Activated T-helper 2 cell treated with anti-CD3 and anti-CD28 coated beads, Interferon-gamma antibody, Interleukin-2, Interleukin-4, amounts not matched to agents 10 μg/mL and 5 μg/mL and 100 μg/mL, durations not matched to agents 14 hours and 24 hours and 36 hours (primary cell): ENCODE results near the gene CFTR. TPM values are rescaled to one million over a fixed set of nuclear protein-coding genes. Genes with fewer than 3 reads are reported as not detected.

Experiments
- DNase-seq: peaks from one replicate; pipeline ENCODE4 v3.0.0; 2021; ENCODE audit warnings: low spot score
- H3K27ac Mint-ChIP-seq: one replicate; pipeline ENCODE4 v1.8.0; 2021; ENCODE audit warnings: mixed read lengths
- H3K27me3 Mint-ChIP-seq: one replicate; pipeline ENCODE4 v1.8.0; 2021; ENCODE audit warnings: low read depth, mixed read lengths
- H3K36me3 Mint-ChIP-seq: one replicate; pipeline ENCODE4 v1.8.0; 2021; ENCODE audit warnings: low read depth, mixed read lengths
- H3K4me1 Mint-ChIP-seq: one replicate; pipeline ENCODE4 v1.8.0; 2021; ENCODE audit warnings: low read depth, mixed read lengths
- H3K4me3 Mint-ChIP-seq: one replicate; pipeline ENCODE4 v1.8.0; 2021; ENCODE audit warnings: low read depth, mild to moderate bottlenecking, moderate library complexity, mixed read lengths
- H3K9me3 Mint-ChIP-seq: one replicate; pipeline ENCODE4 v1.8.0; 2021; ENCODE audit warnings: mixed read lengths
- intact Hi-C: fragments of 100-400 bp; cut with micrococcal nuclease; formaldehyde crosslinking; loops from one replicate; pipeline ENCODE4 v1.15.1; 2023
- total RNA-seq: library from RNA; stranded (reverse); gene quantifications from 2 replicates; pipeline ENCODE4 v1.2.3, GENCODE V29; 2022

Gene CFTR
- total RNA-seq, 1 donor from 2014 or later, result not detected

- no peaks in the 10 kb centered on the region for H3K4me1 Mint-ChIP-seq
- no peaks in the 10 kb centered on the region for H3K27me3 Mint-ChIP-seq
- H3K4me3 Mint-ChIP-seq, result no peak overlapping the region
- no peak for DNase-seq
- intact Hi-C loops, result no loop called here
- H3K9me3 Mint-ChIP-seq, result no peaks in the 10 kb centered on the region
- H3K36me3 Mint-ChIP-seq, result no peaks in the 10 kb centered on the region
- no peak overlapping the region for H3K27ac Mint-ChIP-seq
Measured at GRCh38 chr7:117605712-117606111, 125.9 kb downstream of the CFTR start.

- DNase-seq, result no peak
- Mint-ChIP-seq H3K27ac (no peak overlapping the region), H3K27me3 (no peaks in the 10 kb centered on the region), H3K9me3 (no peaks in the 10 kb centered on the region), H3K4me3 (no peak overlapping the region), H3K36me3 (no peaks in the 10 kb centered on the region), H3K4me1 (no peaks in the 10 kb centered on the region)
- intact Hi-C loops, result no loop called here
Measured at GRCh38 chr7:117606132-117606531, 126.3 kb downstream of the CFTR start.

GRCh38 chr7:117610396-117610795 is 130.6 kb downstream of the CFTR start:
- no peak overlapping the region for H3K27ac Mint-ChIP-seq
- H3K4me1 Mint-ChIP-seq, result no peaks in the 10 kb centered on the region
- no peak overlapping the region for H3K4me3 Mint-ChIP-seq
- no peaks in the 10 kb centered on the region for H3K36me3 Mint-ChIP-seq
- H3K27me3 Mint-ChIP-seq, result no peaks in the 10 kb centered on the region
- intact Hi-C loops, result no loop called here
- no peaks in the 10 kb centered on the region for H3K9me3 Mint-ChIP-seq
- DNase-seq, result no peak

GRCh38 chr7:117612637-117613036 is 132.8 kb downstream of the CFTR start:
- Mint-ChIP-seq H3K27ac (no peak overlapping the region), H3K27me3 (peaks cover under 1% of the 10 kb centered on the region), H3K4me3 (no peak overlapping the region), H3K36me3 (no peaks in the 10 kb centered on the region), H3K9me3 (no peaks in the 10 kb centered on the region), H3K4me1 (no peaks in the 10 kb centered on the region)
- intact Hi-C loops, result no loop called here
- no peak for DNase-seq

- DNase-seq, result no peak
- intact Hi-C loops, result no loop called here
- Mint-ChIP-seq H3K9me3 (no peaks in the 10 kb centered on the region), H3K36me3 (no peaks in the 10 kb centered on the region), H3K27me3 (peaks cover 6% of the 10 kb centered on the region), H3K4me1 (no peaks in the 10 kb centered on the region), H3K27ac (no peak overlapping the region), H3K4me3 (no peak overlapping the region)
Measured at GRCh38 chr7:117616694-117617093, 136.9 kb downstream of the CFTR start.

- intact Hi-C loops, result no loop called here
- H3K27me3 Mint-ChIP-seq, result peaks cover 6% of the 10 kb centered on the region
- H3K4me1 Mint-ChIP-seq, result no peaks in the 10 kb centered on the region
- no peaks in the 10 kb centered on the region for H3K9me3 Mint-ChIP-seq
- no peak for DNase-seq
- H3K4me3 Mint-ChIP-seq, result no peak overlapping the region
- H3K27ac Mint-ChIP-seq, result no peak overlapping the region
- H3K36me3 Mint-ChIP-seq, result no peaks in the 10 kb centered on the region
Measured at GRCh38 chr7:117619681-117620080, 139.9 kb downstream of the CFTR start.

- intact Hi-C loops, result no loop called here
- Mint-ChIP-seq H3K9me3 (no peaks in the 10 kb centered on the region), H3K27ac (no peak overlapping the region)
Measured at GRCh38 chr7:117621075-117621618, 141.3 kb downstream of the CFTR start.

GRCh38 chr7:117623606-117624005 is 143.8 kb downstream of the CFTR start:
- Mint-ChIP-seq H3K9me3 (no peaks in the 10 kb centered on the region), H3K27me3 (no peaks in the 10 kb centered on the region), H3K4me1 (no peaks in the 10 kb centered on the region), H3K36me3 (no peaks in the 10 kb centered on the region), H3K27ac (no peak overlapping the region), H3K4me3 (no peak overlapping the region)
- DNase-seq, result no peak
- intact Hi-C loops, result no loop called here

More at GRCh38 chr7:117621075-117621618, 141.3 kb downstream of the CFTR start:
- H3K36me3 Mint-ChIP-seq, result no peaks in the 10 kb centered on the region
- H3K4me1 Mint-ChIP-seq, result no peaks in the 10 kb centered on the region
- DNase-seq, result no peak
- peaks cover 6% of the 10 kb centered on the region for H3K27me3 Mint-ChIP-seq
- H3K4me3 Mint-ChIP-seq, result no peak overlapping the region

GRCh38 chr7:117630501-117630900 is 150.7 kb downstream of the CFTR start:
- no peak overlapping the region for H3K27ac Mint-ChIP-seq
- peaks cover 2% of the 10 kb centered on the region for H3K27me3 Mint-ChIP-seq
- peaks cover 6% of the 10 kb centered on the region for H3K4me1 Mint-ChIP-seq
- no peak overlapping the region for H3K4me3 Mint-ChIP-seq
- intact Hi-C loops, result no loop called here
- H3K9me3 Mint-ChIP-seq, result no peaks in the 10 kb centered on the region
- H3K36me3 Mint-ChIP-seq, result no peaks in the 10 kb centered on the region
- DNase-seq, result no peak

- Mint-ChIP-seq H3K27ac (no peak overlapping the region), H3K4me3 (no peak overlapping the region), H3K9me3 (no peaks in the 10 kb centered on the region), H3K27me3 (peaks cover 2% of the 10 kb centered on the region), H3K4me1 (peaks cover 6% of the 10 kb centered on the region), H3K36me3 (no peaks in the 10 kb centered on the region)
- DNase-seq, result no peak
- intact Hi-C loops, result no loop called here
Measured at GRCh38 chr7:117630907-117631564, 151.2 kb downstream of the CFTR start.

- intact Hi-C loops, result no loop called here
- no peak overlapping the region for H3K27ac Mint-ChIP-seq
- H3K36me3 Mint-ChIP-seq, result no peaks in the 10 kb centered on the region
- DNase-seq, result no peak
- no peak overlapping the region for H3K4me3 Mint-ChIP-seq
- no peaks in the 10 kb centered on the region for H3K9me3 Mint-ChIP-seq
- H3K4me1 Mint-ChIP-seq, result peaks cover 6% of the 10 kb centered on the region
- H3K27me3 Mint-ChIP-seq, result peaks cover 2% of the 10 kb centered on the region
Measured at GRCh38 chr7:117631652-117632051, 151.8 kb downstream of the CFTR start.

- no peak overlapping the region for H3K4me3 Mint-ChIP-seq
- peaks cover 2% of the 10 kb centered on the region for H3K27me3 Mint-ChIP-seq
- H3K27ac Mint-ChIP-seq, result no peak overlapping the region
- no peak for DNase-seq
- no peaks in the 10 kb centered on the region for H3K4me1 Mint-ChIP-seq
- H3K9me3 Mint-ChIP-seq, result no peaks in the 10 kb centered on the region
- H3K36me3 Mint-ChIP-seq, result no peaks in the 10 kb centered on the region
- intact Hi-C loops, result no loop called here
Measured at GRCh38 chr7:117637937-117638336, 158.1 kb downstream of the CFTR start.

- H3K27ac Mint-ChIP-seq, result no peak overlapping the region
- H3K4me3 Mint-ChIP-seq, result no peak overlapping the region
- no peaks in the 10 kb centered on the region for H3K36me3 Mint-ChIP-seq
- no peak for DNase-seq
- intact Hi-C loops, result no loop called here
- H3K9me3 Mint-ChIP-seq, result no peaks in the 10 kb centered on the region
- H3K4me1 Mint-ChIP-seq, result no peaks in the 10 kb centered on the region
- no peaks in the 10 kb centered on the region for H3K27me3 Mint-ChIP-seq
Measured at GRCh38 chr7:117639966-117640365, 160.1 kb downstream of the CFTR start.
